HCT116 (cell line): ENCODE measurements around the gene CREBL2. TPM values are rescaled to one million over a fixed set of nuclear protein-coding genes. Genes with fewer than 3 reads are reported as not detected.
A peak's percentile ranks its signal among the peaks of the same experiment; 100 is the strongest.

Source experiments
- ATAC-seq: fragments of 200-7000 bp; cut with Tn5 transposase; 2 replicates; pipeline ENCODE4 v1.9.1; 2020; ENCODE audit warnings: mild to moderate bottlenecking, moderate library complexity
- BruUV-seq: library from RNA; stranded (reverse); fragments of 400-500 nt; replicated peaks from 2 replicates; lab custom pipeline; 2021; lab: Mats Ljungman, UMichigan
- CTCF ChIA-PET: fragments of 300-600 bp; sonication (Branson Sonifier 250); formaldehyde crosslinking; loops from one replicate; lab custom pipeline; 2021; ENCODE audit warnings: antibody characterized with exemption; lab: Charles Lee
- POLR2A ChIA-PET: fragments of 300-600, 350-600 bp; sonication (Branson Sonifier 250); formaldehyde crosslinking; loops from one replicate; lab custom pipeline; 2021; ENCODE audit warnings: antibody characterized with exemption; lab: Charles Lee
- RAD21 ChIA-PET, 2 experiments: fragments of 300-600 bp; sonication (Branson Sonifier 250); formaldehyde crosslinking; loops; one replicate each; lab custom pipeline; 2023; ENCODE audit warnings: low total read pairs in 2 of 2; ENCODE audit not compliant: uncharacterized antibody in 2 of 2, unreplicated experiment in 2 of 2, low non-redundant PET in 1 of 2; lab: Charles Lee
- DNase-seq: peaks from one replicate; pipeline ENCODE4 v3.0.0-alpha.2; 2010; ENCODE audit warnings: low read depth, low spot score
- H2AFZ ChIP-seq: fragments of 200-600 bp; shearing (Covaris generic), sonication (generic); 2 replicates; pipeline ENCODE4 v1.6.1; 2017; ENCODE audit warnings: low read depth, mixed run types, mixed read lengths, antibody characterized with exemption, low read length; ENCODE audit not compliant: poor library complexity, severe bottlenecking
- H3K27ac ChIP-seq: 2 replicates; pipeline ENCODE4 v1.5.1; 2012; ENCODE audit warnings: low read depth, low read length
- H3K27me3 ChIP-seq: fragments of 200-600 bp; sonication (generic); 2 replicates; pipeline ENCODE4 v1.6.1; 2016; ENCODE audit warnings: mixed run types, low read length, mixed read lengths; ENCODE audit not compliant: insufficient read depth
- H3K36me3 ChIP-seq, 2 experiments: fragments of 200-500 bp in 1 of 2; fragments of 200-600 bp in 1 of 2; sonication (Bioruptor generic) in 1 of 2; sonication (generic) in 1 of 2; 2 replicates each; pipeline versions ENCODE4 v1.5.1 to v1.6.1; 2014 to 2016; ENCODE audit warnings: low read length in 2 of 2, inconsistent platforms in 1 of 2, mixed read lengths in 1 of 2, mixed run types in 1 of 2; ENCODE audit not compliant: insufficient read depth in 2 of 2, control insufficient read depth in 1 of 2
- H3K4me1 ChIP-seq, 2 experiments: fragments of 200-600 bp in 1 of 2; sonication (generic) in 1 of 2; 2 replicates each; pipeline versions ENCODE4 v1.5.1 to v1.6.1; 2012 to 2017; ENCODE audit warnings: low read length in 2 of 2, inconsistent platforms in 1 of 2, mild to moderate bottlenecking in 1 of 2, mixed read lengths in 1 of 2, mixed run types in 1 of 2, moderate library complexity in 1 of 2; ENCODE audit not compliant: insufficient read depth in 2 of 2, control insufficient read depth in 1 of 2
- H3K4me2 ChIP-seq: fragments of 200-600 bp; sonication (generic); 2 replicates; pipeline ENCODE4 v1.6.1; 2017; ENCODE audit warnings: mixed run types, low read length, mixed read lengths
- H3K4me3 ChIP-seq, 2 experiments: fragments of 200-600 bp in 1 of 2; sonication (generic) in 1 of 2; replicated peaks in 1 of 2; 2 replicates each; pipeline ENCODE4 v1.5.1; 2011 to 2016; ENCODE audit warnings: low read length in 2 of 2, control low read depth in 1 of 2, low read depth in 1 of 2, mild to moderate bottlenecking in 1 of 2, mixed read lengths in 1 of 2, mixed run types in 1 of 2
- H3K79me2 ChIP-seq: fragments of 200-600 bp; sonication (generic); 2 replicates; pipeline ENCODE4 v1.6.1; 2017; ENCODE audit warnings: mild to moderate bottlenecking, mixed run types, low read length, moderate library complexity, mixed read lengths; ENCODE audit not compliant: insufficient read depth
- H3K9ac ChIP-seq: fragments of 200-600 bp; sonication (generic); 2 replicates; pipeline ENCODE4 v1.6.1; 2016; ENCODE audit warnings: low read length, mixed read lengths
- H3K9me2 ChIP-seq: fragments of 200-600 bp; sonication (generic), shearing (Covaris generic); 2 replicates; pipeline ENCODE4 v1.6.1; 2017; ENCODE audit warnings: mixed run types, mild to moderate bottlenecking, moderate library complexity; ENCODE audit not compliant: insufficient read depth
- H3K9me3 ChIP-seq, 2 experiments: fragments of 200-500 bp in 1 of 2; fragments of 200-600 bp in 1 of 2; sonication (Bioruptor generic) in 1 of 2; sonication (generic) in 1 of 2; 2 replicates each; pipeline ENCODE4 v1.6.1; 2014 to 2017; ENCODE audit warnings: low read length in 2 of 2, mixed read lengths in 2 of 2, inconsistent platforms in 1 of 2, low read depth in 1 of 2, mild to moderate bottlenecking in 1 of 2, mixed run types in 1 of 2, moderate library complexity in 1 of 2; ENCODE audit not compliant: control insufficient read depth in 1 of 2, insufficient read depth in 1 of 2
- H4K20me1 ChIP-seq: fragments of 200-600 bp; sonication (generic), shearing (Covaris generic); 2 replicates; pipeline ENCODE4 v1.6.1; 2017; ENCODE audit warnings: mixed run types, mild to moderate bottlenecking, moderate library complexity; ENCODE audit not compliant: insufficient read depth
- CBX3 ChIP-seq: IDR thresholded peaks from 2 replicates; pipeline ENCODE4 v1.6.1; 2012; ENCODE audit warnings: low read depth
- CEBPB ChIP-seq: IDR thresholded peaks from 2 replicates; pipeline ENCODE4 v1.6.1; 2012; ENCODE audit warnings: low read depth
- EZH2 ChIP-seq: fragments of 200-600 bp; sonication (generic); IDR thresholded peaks from 2 replicates; pipeline ENCODE4 v1.6.1; 2017; ENCODE audit warnings: antibody characterized with exemption, mixed run types
- JUND ChIP-seq: IDR thresholded peaks from 2 replicates; pipeline ENCODE4 v1.6.1; 2012
- POLR2A ChIP-seq: IDR thresholded peaks from 2 replicates; pipeline ENCODE4 v1.7.0; 2011; ENCODE audit warnings: borderline replicate concordance; ENCODE audit not compliant: insufficient read depth, insufficient read length; ENCODE audit errors: extremely low read depth
- SP1 ChIP-seq: IDR thresholded peaks from 2 replicates; pipeline ENCODE4 v1.6.1; 2012; ENCODE audit warnings: low read depth
- ZFX ChIP-seq: fragments of 450-650 bp; IDR thresholded peaks from 2 replicates; pipeline ENCODE4 v1.6.1; 2017
- ZNF274 ChIP-seq: fragments of 200-500 bp; sonication (Bioruptor generic); IDR thresholded peaks from 2 replicates; pipeline ENCODE4 v1.6.1; 2014; ENCODE audit warnings: mild to moderate bottlenecking, low read depth, low read length, inconsistent platforms
- intact Hi-C: fragments of 100-400 bp; cut with micrococcal nuclease; formaldehyde crosslinking; loops from 2 replicates; pipeline ENCODE4 v1.10.0; 2022
- total RNA-seq: library from RNA; stranded (reverse); gene quantifications from one replicate; pipeline ENCODE4 v1.2.1, GENCODE V29; 2021; ENCODE audit not compliant: unreplicated experiment
- TF ChIP-seq, protein P1 (sequence below): IDR thresholded peaks from 2 replicates; pipeline ENCODE4 v1.6.1; 2012; ENCODE audit warnings: low read depth

CREBL2 gene
- total RNA-seq, 1 experiment from 2014 or later: 11.3 TPM

GRCh38 chr12:12611512-12612306 is at the start of gene CREBL2 (continued):
- TF ChIP-seq, protein P1, sequence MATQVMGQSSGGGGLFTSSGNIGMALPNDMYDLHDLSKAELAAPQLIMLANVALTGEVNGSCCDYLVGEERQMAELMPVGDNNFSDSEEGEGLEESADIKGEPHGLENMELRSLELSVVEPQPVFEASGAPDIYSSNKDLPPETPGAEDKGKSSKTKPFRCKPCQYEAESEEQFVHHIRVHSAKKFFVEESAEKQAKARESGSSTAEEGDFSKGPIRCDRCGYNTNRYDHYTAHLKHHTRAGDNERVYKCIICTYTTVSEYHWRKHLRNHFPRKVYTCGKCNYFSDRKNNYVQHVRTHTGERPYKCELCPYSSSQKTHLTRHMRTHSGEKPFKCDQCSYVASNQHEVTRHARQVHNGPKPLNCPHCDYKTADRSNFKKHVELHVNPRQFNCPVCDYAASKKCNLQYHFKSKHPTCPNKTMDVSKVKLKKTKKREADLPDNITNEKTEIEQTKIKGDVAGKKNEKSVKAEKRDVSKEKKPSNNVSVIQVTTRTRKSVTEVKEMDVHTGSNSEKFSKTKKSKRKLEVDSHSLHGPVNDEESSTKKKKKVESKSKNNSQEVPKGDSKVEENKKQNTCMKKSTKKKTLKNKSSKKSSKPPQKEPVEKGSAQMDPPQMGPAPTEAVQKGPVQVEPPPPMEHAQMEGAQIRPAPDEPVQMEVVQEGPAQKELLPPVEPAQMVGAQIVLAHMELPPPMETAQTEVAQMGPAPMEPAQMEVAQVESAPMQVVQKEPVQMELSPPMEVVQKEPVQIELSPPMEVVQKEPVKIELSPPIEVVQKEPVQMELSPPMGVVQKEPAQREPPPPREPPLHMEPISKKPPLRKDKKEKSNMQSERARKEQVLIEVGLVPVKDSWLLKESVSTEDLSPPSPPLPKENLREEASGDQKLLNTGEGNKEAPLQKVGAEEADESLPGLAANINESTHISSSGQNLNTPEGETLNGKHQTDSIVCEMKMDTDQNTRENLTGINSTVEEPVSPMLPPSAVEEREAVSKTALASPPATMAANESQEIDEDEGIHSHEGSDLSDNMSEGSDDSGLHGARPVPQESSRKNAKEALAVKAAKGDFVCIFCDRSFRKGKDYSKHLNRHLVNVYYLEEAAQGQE: no peak
- peak; percentile 83 for TF ChIP-seq SP1
- TF ChIP-seq CEBPB: no peak
- TF ChIP-seq POLR2A: peak; percentile 55
- no peak for TF ChIP-seq ZNF274
- TF ChIP-seq EZH2: no peak
- no peak for TF ChIP-seq JUND

DNA sequence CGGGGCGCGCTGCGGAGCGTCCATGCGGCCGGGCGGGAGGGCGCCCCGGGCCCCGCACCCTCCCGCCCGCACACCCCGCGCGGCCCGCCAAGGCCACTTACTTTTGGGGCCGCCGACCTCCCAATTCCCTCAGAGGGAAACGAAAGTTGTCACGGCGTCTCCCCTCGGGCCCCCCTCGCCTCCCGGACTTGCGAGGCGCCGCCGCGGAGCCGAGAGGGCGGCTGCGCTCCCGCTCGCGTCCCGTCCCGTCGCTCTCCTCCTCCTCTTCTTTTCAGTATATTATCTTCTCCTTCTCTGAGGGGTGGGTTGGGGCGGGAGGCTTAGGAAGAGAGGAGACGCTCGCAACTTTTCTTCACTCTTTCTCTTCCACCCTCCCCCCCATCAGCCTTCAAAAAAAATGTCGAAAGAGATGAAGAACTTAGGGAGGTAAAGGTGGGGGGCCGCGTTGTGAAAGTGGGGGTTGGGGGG is 49.6 kb upstream of the CREBL2 start:
- intact Hi-C loops: loop anchor here (2.0 to 10.0 kb wide), 3 partner anchors 49 to 143 kb away; partner anchors contain the start of gene CREBL2

More for the DNA sequence above, 49.6 kb upstream of the CREBL2 start:
- Histone ChIP-seq H3K27ac (peak overlapping the region; percentile 89), H3K9ac (peak overlapping the region; percentile 86), H3K9me3 (no peaks in the 10 kb centered on the region; a peak in 1 of 4 replicates), H4K20me1 (no peaks in the 10 kb centered on the region), H3K79me2 (peaks cover 22% of the 10 kb centered on the region), H2AFZ (no peak overlapping the region), H3K4me1 (peaks cover 16 to 24% of the 10 kb centered on the region in 2 experiments), H3K36me3 (no peaks in the 10 kb centered on the region), H3K4me2 (peak overlapping the region; percentile 93), H3K9me2 (no peaks in the 10 kb centered on the region), H3K27me3 (no peaks in the 10 kb centered on the region), H3K4me3 (peak overlapping the region; percentile 75 to 83)
- POLR2A ChIA-PET: interaction anchor here (0.9 kb wide), 1 partner anchor 14 kb away, joined by 3 read pairs; no protein-coding TSS in a partner anchor
- ATAC-seq: peak; percentile 17
- RAD21 ChIA-PET: no interaction called here
- no TSS peak for BruUV-seq
- CTCF ChIA-PET: interaction anchor here (1.2 kb wide), 1 partner anchor 186 kb away, joined by 5 read pairs; no protein-coding TSS in a partner anchor
- TF ChIP-seq ZFX (peak; percentile 89), CBX3 (no peak)
- no peak for DNase-seq
